Smooth muscle cell (in vitro differentiated cells): ENCODE results near the gene SACM1L. TPM values are rescaled to one million over a fixed set of nuclear protein-coding genes. Genes with fewer than 3 reads are reported as not detected.

ENCODE experiments used
- DNase-seq: peaks from one replicate; lab custom pipeline; 2025; ENCODE audit not compliant: unreplicated experiment; lab: John Stamatoyannopoulos, UW
- H2AFZ ChIP-seq: fragments of 200-600 bp; sonication (generic); 2 replicates; pipeline ENCODE4 v1.6.0; 2016; ENCODE audit warnings: antibody characterized with exemption, low read depth, mild to moderate bottlenecking
- H3F3A ChIP-seq: fragments of 200-600 bp; sonication (generic); 2 replicates; pipeline ENCODE4 v1.6.0; 2017; ENCODE audit warnings: antibody characterized with exemption, low read depth
- H3K27ac ChIP-seq: fragments of 200-600 bp; sonication (generic); 2 replicates; pipeline ENCODE4 v1.5.1; 2016; ENCODE audit warnings: low read depth, mild to moderate bottlenecking
- H3K27me3 ChIP-seq: fragments of 200-600 bp; sonication (generic); 2 replicates; pipeline ENCODE4 v1.6.1; 2016; ENCODE audit warnings: low read depth, mild to moderate bottlenecking
- H3K36me3 ChIP-seq: fragments of 200-600 bp; sonication (generic); 2 replicates; pipeline ENCODE4 v1.5.1; 2016; ENCODE audit warnings: low read depth
- H3K4me1 ChIP-seq: fragments of 200-600 bp; sonication (generic); 2 replicates; pipeline ENCODE4 v1.5.1; 2016; ENCODE audit warnings: low read depth
- H3K4me2 ChIP-seq: fragments of 200-600 bp; sonication (generic); 2 replicates; pipeline ENCODE4 v1.6.0; 2016; ENCODE audit warnings: mild to moderate bottlenecking
- H3K4me3 ChIP-seq: fragments of 200-600 bp; sonication (generic); 2 replicates; pipeline ENCODE4 v1.5.1; 2016; ENCODE audit warnings: mild to moderate bottlenecking
- H3K79me2 ChIP-seq: fragments of 200-600 bp; sonication (generic); 2 replicates; pipeline ENCODE4 v1.6.0; 2016; ENCODE audit warnings: low read depth, mild to moderate bottlenecking
- H3K9ac ChIP-seq: fragments of 200-600 bp; sonication (generic); 2 replicates; pipeline ENCODE4 v1.6.0; 2016; ENCODE audit warnings: low read depth
- H3K9me3 ChIP-seq: fragments of 200-600 bp; sonication (generic); replicated peaks from 2 replicates; pipeline ENCODE4 v1.5.1; 2016; ENCODE audit warnings: low read depth
- H4K20me1 ChIP-seq: fragments of 200-600 bp; sonication (generic); 2 replicates; pipeline ENCODE4 v1.6.0; 2016; ENCODE audit warnings: low read depth
- WGBS: methylation state at CpG from one replicate; pipeline ENCODE4 v1.1.7; 2016; ENCODE audit warnings: low lambda C conversion rate; 5-methylcytosine and 5-hydroxymethylcytosine counted together
- polyA plus RNA-seq: library from polyadenylated mRNA; unstranded; fragments of >200 nt; fragmentation: Nextera tagmentation; extraction: Ambion mirVana; gene quantifications from 2 replicates; pipeline ENCODE4 v1.2.1, GENCODE V29; 2016
- total RNA-seq: library from RNA; depleted of rRNA; stranded (reverse); fragments of >200 nt; gene quantifications from 2 replicates; pipeline ENCODE4 v1.2.3, GENCODE V29; 2014
- TF ChIP-seq, protein P1 (sequence below): fragments of 200-600 bp; sonication (generic); IDR thresholded peaks from 2 replicates; pipeline ENCODE4 v1.5.1; 2017; ENCODE audit warnings: borderline replicate concordance, mild to moderate bottlenecking, antibody characterized with exemption; ENCODE audit not compliant: insufficient read depth, poor library complexity, severe bottlenecking

The SACM1L gene
- total and polyA plus RNA-seq, 2 experiments from 2014 or later = 12.9 to 24.7 TPM

DNA sequence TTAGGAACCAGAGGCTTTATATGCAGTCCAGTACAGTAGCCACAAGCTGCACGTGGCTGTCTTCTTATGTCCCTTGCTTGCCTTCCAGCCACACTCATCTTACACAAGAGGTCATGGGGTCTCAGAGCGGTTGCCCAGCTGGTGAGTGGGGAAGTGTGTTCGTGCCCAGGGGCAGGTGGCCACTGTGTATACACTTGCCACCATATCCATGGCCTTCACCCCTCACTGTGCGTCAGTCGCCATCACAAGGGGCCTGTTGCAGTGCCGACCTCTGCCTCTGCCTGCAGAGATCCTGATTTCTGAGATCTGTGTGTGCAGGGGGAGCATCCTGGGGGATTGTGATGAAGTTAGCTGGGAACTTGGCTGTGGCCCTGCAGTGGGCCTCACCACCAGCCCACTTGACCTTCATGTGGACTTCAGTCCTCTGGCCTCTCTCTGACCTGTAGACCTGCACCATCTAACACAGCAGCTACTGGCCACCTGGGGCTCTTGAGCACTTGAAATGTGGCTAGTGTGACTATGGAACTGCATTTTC is 43.1 kb upstream of the SACM1L start:
- H2AFZ ChIP-seq = no peak overlapping the region
- H4K20me1 ChIP-seq = no peaks in the 10 kb centered on the region
- H3K4me1 ChIP-seq = peaks cover 14% of the 10 kb centered on the region
- H3K9ac ChIP-seq = no peak overlapping the region
- TF ChIP-seq, protein P1, sequence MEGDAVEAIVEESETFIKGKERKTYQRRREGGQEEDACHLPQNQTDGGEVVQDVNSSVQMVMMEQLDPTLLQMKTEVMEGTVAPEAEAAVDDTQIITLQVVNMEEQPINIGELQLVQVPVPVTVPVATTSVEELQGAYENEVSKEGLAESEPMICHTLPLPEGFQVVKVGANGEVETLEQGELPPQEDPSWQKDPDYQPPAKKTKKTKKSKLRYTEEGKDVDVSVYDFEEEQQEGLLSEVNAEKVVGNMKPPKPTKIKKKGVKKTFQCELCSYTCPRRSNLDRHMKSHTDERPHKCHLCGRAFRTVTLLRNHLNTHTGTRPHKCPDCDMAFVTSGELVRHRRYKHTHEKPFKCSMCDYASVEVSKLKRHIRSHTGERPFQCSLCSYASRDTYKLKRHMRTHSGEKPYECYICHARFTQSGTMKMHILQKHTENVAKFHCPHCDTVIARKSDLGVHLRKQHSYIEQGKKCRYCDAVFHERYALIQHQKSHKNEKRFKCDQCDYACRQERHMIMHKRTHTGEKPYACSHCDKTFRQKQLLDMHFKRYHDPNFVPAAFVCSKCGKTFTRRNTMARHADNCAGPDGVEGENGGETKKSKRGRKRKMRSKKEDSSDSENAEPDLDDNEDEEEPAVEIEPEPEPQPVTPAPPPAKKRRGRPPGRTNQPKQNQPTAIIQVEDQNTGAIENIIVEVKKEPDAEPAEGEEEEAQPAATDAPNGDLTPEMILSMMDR = no peak
- H3K9me3 ChIP-seq = no peaks in the 10 kb centered on the region
- H3K4me2 ChIP-seq = peak overlapping the region; percentile 43
- peaks cover 7% of the 10 kb centered on the region for H3F3A ChIP-seq
- H3K36me3 ChIP-seq = no peaks in the 10 kb centered on the region
- H3K79me2 ChIP-seq = peaks cover 11% of the 10 kb centered on the region
- peak overlapping the region; percentile 93 for H3K27ac ChIP-seq
- H3K27me3 ChIP-seq = no peaks in the 10 kb centered on the region
- no peak overlapping the region for H3K4me3 ChIP-seq
- WGBS = 95% methylated on average over 6 of the region's 6 CpGs
- DNase-seq = no peak

DNA sequence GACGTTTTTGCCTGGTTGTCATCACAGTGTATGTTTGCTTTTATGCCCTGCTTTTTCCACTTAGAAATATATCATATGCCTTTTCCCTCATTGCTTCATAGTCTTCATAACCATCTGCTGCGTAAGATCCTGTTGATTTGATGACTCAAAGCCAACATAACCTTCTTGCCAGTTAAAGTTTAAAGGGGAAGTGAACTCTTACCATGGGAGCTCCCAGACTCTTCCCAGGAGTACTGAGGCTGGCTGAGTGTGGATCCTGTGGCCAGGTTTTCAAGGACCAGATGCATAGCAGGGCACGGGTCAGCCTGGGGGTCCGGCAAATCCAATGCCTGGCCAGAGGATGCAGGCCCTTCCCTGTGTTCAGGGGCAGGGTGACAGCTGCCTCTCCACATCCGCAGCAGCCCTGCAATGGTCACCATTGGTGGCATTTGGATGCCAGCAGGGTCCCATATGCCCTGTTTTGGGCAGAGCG is 42.0 kb upstream of the SACM1L start:
- peak overlapping the region; percentile 74 for H3K9ac ChIP-seq
- H3K4me3 ChIP-seq = no peak overlapping the region
- H3K27ac ChIP-seq = peak overlapping the region; percentile 93
- no peaks in the 10 kb centered on the region for H3K9me3 ChIP-seq
- H3F3A ChIP-seq = peaks cover 7% of the 10 kb centered on the region
- H3K4me2 ChIP-seq = peak overlapping the region; percentile 43
- no peaks in the 10 kb centered on the region for H3K36me3 ChIP-seq
- no peak overlapping the region for H2AFZ ChIP-seq
- no peaks in the 10 kb centered on the region for H4K20me1 ChIP-seq
- H3K4me1 ChIP-seq = peaks cover 14% of the 10 kb centered on the region
- WGBS = 68% methylated on average over 6 of the region's 6 CpGs
- no peaks in the 10 kb centered on the region for H3K27me3 ChIP-seq
- DNase-seq = no peak
- TF ChIP-seq, protein P1 = no peak
- H3K79me2 ChIP-seq = peaks cover 11% of the 10 kb centered on the region

DNA sequence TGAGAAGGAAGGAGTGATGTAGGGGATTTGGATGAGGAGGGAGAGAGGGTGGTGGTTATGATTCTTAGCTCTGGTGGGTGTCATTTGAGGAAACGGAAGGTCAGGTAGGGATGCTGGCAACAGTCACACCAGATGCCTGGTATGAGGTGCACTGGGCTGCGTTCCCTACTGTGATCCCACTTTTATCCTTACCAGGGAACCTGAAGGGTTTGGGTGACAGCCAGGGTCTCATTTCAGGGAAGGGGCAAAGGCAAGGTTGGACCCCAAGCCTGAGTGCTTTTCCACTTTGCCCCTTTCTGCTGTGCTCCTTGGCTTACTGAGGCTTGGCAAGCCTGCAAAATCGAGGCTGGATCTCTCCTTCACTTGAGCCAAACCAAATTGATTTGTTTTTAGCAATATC is 36.0 kb upstream of the SACM1L start:
- TF ChIP-seq, protein P1 = no peak

DNA sequence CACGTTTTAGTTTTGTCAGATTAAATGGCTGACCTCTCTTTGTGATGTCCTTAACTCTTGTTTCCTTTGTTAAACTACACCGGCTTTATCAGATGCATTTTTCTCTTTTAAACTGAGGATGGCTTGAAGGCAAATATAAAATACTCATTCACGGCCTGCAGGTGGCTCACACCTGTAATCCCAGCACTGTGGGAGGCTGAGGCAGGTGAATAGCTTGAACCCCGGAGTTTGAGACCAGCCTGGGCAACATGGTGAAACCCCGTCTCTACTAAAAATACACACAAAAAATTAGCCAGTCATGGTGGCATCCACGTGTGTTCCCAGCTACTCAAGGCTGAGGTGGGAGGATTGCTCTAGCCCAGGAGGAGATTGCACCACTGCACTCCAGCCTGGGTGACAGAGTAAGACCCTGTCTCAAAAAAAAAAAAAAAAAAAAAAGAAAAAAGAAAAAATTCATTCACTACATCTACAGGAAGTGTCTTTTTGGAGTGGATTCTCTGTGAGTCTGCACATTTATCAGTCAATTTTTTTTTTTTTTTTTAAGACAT is 34.7 kb upstream of the SACM1L start:
- H3K4me1 ChIP-seq = no peaks in the 10 kb centered on the region
- DNase-seq = no peak
- no peaks in the 10 kb centered on the region for H3K9me3 ChIP-seq
- H4K20me1 ChIP-seq = no peaks in the 10 kb centered on the region
- H2AFZ ChIP-seq = no peak overlapping the region
- H3F3A ChIP-seq = peaks cover 5% of the 10 kb centered on the region
- H3K79me2 ChIP-seq = no peaks in the 10 kb centered on the region
- 58% methylated on average over 6 of the region's 6 CpGs for WGBS
- TF ChIP-seq, protein P1 = no peak
- no peak overlapping the region for H3K27ac ChIP-seq
- no peaks in the 10 kb centered on the region for H3K27me3 ChIP-seq
- no peak overlapping the region for H3K9ac ChIP-seq
- no peaks in the 10 kb centered on the region for H3K36me3 ChIP-seq
- no peak overlapping the region for H3K4me3 ChIP-seq
- no peak overlapping the region for H3K4me2 ChIP-seq

More for the DNA sequence above, 36.0 kb upstream of the SACM1L start:
- no peaks in the 10 kb centered on the region for H3K36me3 ChIP-seq
- 88% methylated on average over 3 of the region's 3 CpGs for WGBS
- no peak overlapping the region for H3K4me2 ChIP-seq
- H3K9ac ChIP-seq = no peak overlapping the region
- DNase-seq = no peak
- H3F3A ChIP-seq = no peaks in the 10 kb centered on the region
- no peak overlapping the region for H2AFZ ChIP-seq
- no peaks in the 10 kb centered on the region for H3K9me3 ChIP-seq
- no peaks in the 10 kb centered on the region for H4K20me1 ChIP-seq
- no peaks in the 10 kb centered on the region for H3K4me1 ChIP-seq
- no peak overlapping the region for H3K27ac ChIP-seq
- H3K4me3 ChIP-seq = no peak overlapping the region
- H3K79me2 ChIP-seq = peaks cover 11% of the 10 kb centered on the region
- no peaks in the 10 kb centered on the region for H3K27me3 ChIP-seq
